B cell (primary cell): ENCODE results near the gene TUBB4B.

Experiments
- EZH2 ChIP-seq: IDR thresholded peaks from 2 replicates; pipeline ENCODE4 v1.6.1; 2012; ENCODE audit warnings: borderline replicate concordance, low read depth, mild to moderate bottlenecking, moderate library complexity, low read length; ENCODE audit not compliant: insufficient read depth, poor library complexity, severe bottlenecking
- TF ChIP-seq, protein P1 (sequence below): fragments of 200-600 bp; IDR thresholded peaks from one replicate; pipeline ENCODE4 v1.8.0; 2022; ENCODE audit warnings: antibody characterized with exemption, mild to moderate bottlenecking

DNA sequence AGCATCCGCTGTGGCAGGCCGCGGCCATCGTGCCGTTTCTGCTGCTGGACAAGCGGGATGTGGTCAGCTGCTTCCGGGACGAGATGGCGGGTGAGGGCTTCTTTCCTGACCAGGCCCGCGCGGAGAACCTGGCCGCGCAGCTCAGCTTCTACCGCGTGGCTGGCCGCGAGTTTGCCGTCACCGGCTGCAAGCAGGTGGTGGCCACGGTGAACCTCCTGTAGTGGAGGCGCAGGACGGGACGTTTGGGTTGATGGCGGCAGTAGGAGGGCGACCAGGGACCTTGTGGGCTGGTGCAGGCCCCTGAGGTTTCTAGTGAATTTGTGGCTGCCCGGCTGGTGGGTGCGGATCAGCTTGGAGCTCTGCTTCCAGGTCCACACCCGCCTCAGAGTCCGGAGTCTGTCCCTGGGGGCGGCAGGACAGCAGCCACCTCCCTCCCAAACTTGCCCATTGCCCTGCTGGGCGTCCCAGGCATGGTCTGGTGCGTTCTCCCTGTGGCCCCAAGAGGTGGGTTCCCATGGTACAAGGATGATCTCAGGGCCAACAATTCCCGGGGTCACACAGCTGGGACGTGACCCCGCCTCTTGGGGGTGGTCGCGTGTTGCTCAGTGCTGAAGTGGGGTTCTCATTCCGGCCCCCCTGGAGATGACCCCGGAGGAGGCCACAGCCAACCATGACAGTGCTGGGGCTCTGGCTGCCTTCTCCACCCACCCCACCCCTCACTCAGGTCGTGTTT is 38.8 kb downstream of the TUBB4B start:
- TF ChIP-seq, protein P1, sequence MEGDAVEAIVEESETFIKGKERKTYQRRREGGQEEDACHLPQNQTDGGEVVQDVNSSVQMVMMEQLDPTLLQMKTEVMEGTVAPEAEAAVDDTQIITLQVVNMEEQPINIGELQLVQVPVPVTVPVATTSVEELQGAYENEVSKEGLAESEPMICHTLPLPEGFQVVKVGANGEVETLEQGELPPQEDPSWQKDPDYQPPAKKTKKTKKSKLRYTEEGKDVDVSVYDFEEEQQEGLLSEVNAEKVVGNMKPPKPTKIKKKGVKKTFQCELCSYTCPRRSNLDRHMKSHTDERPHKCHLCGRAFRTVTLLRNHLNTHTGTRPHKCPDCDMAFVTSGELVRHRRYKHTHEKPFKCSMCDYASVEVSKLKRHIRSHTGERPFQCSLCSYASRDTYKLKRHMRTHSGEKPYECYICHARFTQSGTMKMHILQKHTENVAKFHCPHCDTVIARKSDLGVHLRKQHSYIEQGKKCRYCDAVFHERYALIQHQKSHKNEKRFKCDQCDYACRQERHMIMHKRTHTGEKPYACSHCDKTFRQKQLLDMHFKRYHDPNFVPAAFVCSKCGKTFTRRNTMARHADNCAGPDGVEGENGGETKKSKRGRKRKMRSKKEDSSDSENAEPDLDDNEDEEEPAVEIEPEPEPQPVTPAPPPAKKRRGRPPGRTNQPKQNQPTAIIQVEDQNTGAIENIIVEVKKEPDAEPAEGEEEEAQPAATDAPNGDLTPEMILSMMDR: no peak
- no peak for TF ChIP-seq EZH2
